Upper lobe of right lung (tissue), 1 donor: ENCODE data around the gene KRIT1. TPM values are rescaled to one million over a fixed set of nuclear protein-coding genes. Genes with fewer than 3 reads are reported as not detected.

Source experiments
- ATAC-seq: fragments of 200-7000 bp; cut with Tn5 transposase; one replicate; pipeline ENCODE4 v1.9.1; 2020; ENCODE audit warnings: mild to moderate bottlenecking, moderate library complexity
- DNase-seq: peaks from one replicate; pipeline ENCODE4 v3.0.0-alpha.2; 2020
- H3K27ac ChIP-seq: fragments of 200-600 bp; one replicate; pipeline ENCODE4 v1.8.0; 2022
- H3K27me3 ChIP-seq: fragments of 200-600 bp; one replicate; pipeline ENCODE4 v1.8.0; 2022; ENCODE audit warnings: mild to moderate bottlenecking
- H3K36me3 ChIP-seq: fragments of 200-600 bp; one replicate; pipeline ENCODE4 v1.8.0; 2022
- H3K4me1 ChIP-seq: fragments of 200-600 bp; one replicate; pipeline ENCODE4 v1.8.0; 2022
- H3K4me3 ChIP-seq: fragments of 200-600 bp; one replicate; pipeline ENCODE4 v1.8.0; 2022; ENCODE audit warnings: mild to moderate bottlenecking
- H3K9me3 ChIP-seq: fragments of 200-600 bp; one replicate; pipeline ENCODE4 v1.8.0; 2022
- CTCF ChIP-seq: fragments of 200-600 bp; IDR thresholded peaks from one replicate; pipeline ENCODE4 v1.8.0; 2022; ENCODE audit warnings: antibody characterized with exemption
- intact Hi-C: fragments of 100-400 bp; cut with DNase I; formaldehyde crosslinking; loops from one replicate; pipeline ENCODE4 v1.11.0; 2022
- total RNA-seq: library from RNA; stranded (reverse); fragmentation: NEBNext Ultra II Directional; extraction: Animal tissue kit (Norgen Biotek cat#: 25700); gene quantifications from one replicate; pipeline ENCODE4 v1.2.1, GENCODE V29; 2021
- donor health status: DM: no; HTN: yes; CAD: no; lungs with severe emphysema.

Gene KRIT1
- total RNA-seq, 1 donor from 2014 or later, result 37.7 TPM

GRCh38 chr7:92282930-92283329 lies 37.2 kb upstream of the KRIT1 start:
- H3K27me3 ChIP-seq, result no peaks in the 10 kb centered on the region
- intact Hi-C loops, result no loop called here
- H3K36me3 ChIP-seq, result no peaks in the 10 kb centered on the region
- H3K27ac ChIP-seq, result no peak overlapping the region
- DNase-seq (no peak), ATAC-seq (no peak)
- peaks cover 7% of the 10 kb centered on the region for H3K9me3 ChIP-seq
- TF ChIP-seq CTCF, result no peak
- H3K4me1 ChIP-seq, result no peaks in the 10 kb centered on the region
- H3K4me3 ChIP-seq, result no peak overlapping the region

- H3K9me3 ChIP-seq, result peaks cover 7% of the 10 kb centered on the region
- intact Hi-C loops, result no loop called here
- H3K27ac ChIP-seq, result no peak overlapping the region
- H3K4me1 ChIP-seq, result no peaks in the 10 kb centered on the region
- TF ChIP-seq CTCF, result no peak
- ATAC-seq (no peak), DNase-seq (no peak)
- no peaks in the 10 kb centered on the region for H3K27me3 ChIP-seq
- no peak overlapping the region for H3K4me3 ChIP-seq
- no peaks in the 10 kb centered on the region for H3K36me3 ChIP-seq
These were observed 36.6 kb upstream of the KRIT1 start for GRCh38 chr7:92282221-92282814.

GRCh38 chr7:92281031-92281430 lies 35.3 kb upstream of the KRIT1 start:
- ATAC-seq, result no peak
- no peak overlapping the region for H3K4me3 ChIP-seq
- no peaks in the 10 kb centered on the region for H3K27me3 ChIP-seq
- no peak overlapping the region for H3K27ac ChIP-seq
- no peak for DNase-seq
- no peaks in the 10 kb centered on the region for H3K36me3 ChIP-seq
- H3K4me1 ChIP-seq, result no peaks in the 10 kb centered on the region
- intact Hi-C loops, result no loop called here
- peaks cover 7% of the 10 kb centered on the region for H3K9me3 ChIP-seq
- no peak for TF ChIP-seq CTCF

GRCh38 chr7:92279396-92280031 lies 33.8 kb upstream of the KRIT1 start:
- no peaks in the 10 kb centered on the region for H3K27me3 ChIP-seq
- H3K27ac ChIP-seq, result no peak overlapping the region
- intact Hi-C loops, result no loop called here
- ATAC-seq (no peak), DNase-seq (no peak)
- no peak overlapping the region for H3K4me3 ChIP-seq
- H3K4me1 ChIP-seq, result no peaks in the 10 kb centered on the region
- peaks cover 7% of the 10 kb centered on the region for H3K9me3 ChIP-seq
- H3K36me3 ChIP-seq, result no peaks in the 10 kb centered on the region
- no peak for TF ChIP-seq CTCF

- intact Hi-C loops, result no loop called here
- TF ChIP-seq CTCF, result no peak
- no peak for ATAC-seq
- Histone ChIP-seq H3K4me3 (no peak overlapping the region), H3K36me3 (no peaks in the 10 kb centered on the region), H3K27me3 (no peaks in the 10 kb centered on the region), H3K27ac (no peak overlapping the region), H3K9me3 (peaks cover 7% of the 10 kb centered on the region), H3K4me1 (no peaks in the 10 kb centered on the region)
- no peak for DNase-seq
These were observed 30.7 kb upstream of the KRIT1 start for GRCh38 chr7:92276460-92276864.

GRCh38 chr7:92275327-92275726 lies 29.6 kb upstream of the KRIT1 start:
- H3K9me3 ChIP-seq, result no peaks in the 10 kb centered on the region
- intact Hi-C loops, result no loop called here
- no peaks in the 10 kb centered on the region for H3K36me3 ChIP-seq
- no peak for ATAC-seq
- no peak overlapping the region for H3K4me3 ChIP-seq
- H3K4me1 ChIP-seq, result no peaks in the 10 kb centered on the region
- H3K27me3 ChIP-seq, result no peaks in the 10 kb centered on the region
- H3K27ac ChIP-seq, result no peak overlapping the region
- TF ChIP-seq CTCF, result no peak
- no peak for DNase-seq
